NCI-H345 (cell line): ENCODE measurements around the gene SLC22A23.

Experiments
- DNase-seq: peaks from one replicate; lab custom pipeline; 2025; lab: John Stamatoyannopoulos, UW

The SLC22A23 gene

GRCh38 chr6:3240595-3240994 lies 216.3 kb downstream of the SLC22A23 start:
- DNase-seq = no peak

DNA sequence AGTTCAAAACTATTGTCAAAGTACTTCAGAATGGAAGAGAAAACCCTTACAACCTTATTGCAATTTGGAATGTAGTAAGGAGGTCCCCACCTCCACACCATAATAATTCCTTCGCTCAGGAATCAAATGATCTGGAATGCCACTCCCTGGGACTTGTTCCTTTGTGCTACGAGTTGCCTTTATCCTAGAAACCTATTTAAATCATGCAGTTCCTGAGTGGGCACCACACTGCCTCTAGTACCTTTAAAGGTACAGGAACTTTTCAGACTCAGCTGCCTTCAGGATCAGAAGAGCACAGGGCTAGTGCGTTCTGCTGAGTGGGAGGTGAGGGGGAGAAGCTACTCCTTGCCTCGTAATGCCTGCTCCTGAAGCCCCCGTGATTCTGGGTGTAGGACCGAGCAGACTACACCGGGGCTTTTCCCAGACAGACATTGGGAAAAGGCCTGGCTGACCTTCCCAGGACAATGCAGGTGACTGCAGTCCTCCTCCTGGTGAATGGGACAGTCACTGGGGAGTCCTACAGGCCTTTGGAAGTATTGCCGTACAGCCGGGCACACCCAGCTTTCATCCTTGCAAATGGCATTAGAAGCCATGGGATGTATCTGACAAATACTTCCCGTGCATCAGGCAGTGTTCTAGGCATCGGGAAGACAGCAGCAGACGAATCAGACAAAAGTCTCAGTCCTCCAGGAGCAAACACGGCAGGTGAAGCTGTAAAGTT lies 217.6 kb downstream of the SLC22A23 start:
- DNase-seq = no peak

- no peak for DNase-seq
These were observed 218.8 kb downstream of the SLC22A23 start for GRCh38 chr6:3237761-3238662.

- DNase-seq = no peak
These were observed 220.8 kb downstream of the SLC22A23 start for GRCh38 chr6:3236005-3236404.

- no peak for DNase-seq
These were observed 221.4 kb downstream of the SLC22A23 start for GRCh38 chr6:3235486-3235885.

DNA sequence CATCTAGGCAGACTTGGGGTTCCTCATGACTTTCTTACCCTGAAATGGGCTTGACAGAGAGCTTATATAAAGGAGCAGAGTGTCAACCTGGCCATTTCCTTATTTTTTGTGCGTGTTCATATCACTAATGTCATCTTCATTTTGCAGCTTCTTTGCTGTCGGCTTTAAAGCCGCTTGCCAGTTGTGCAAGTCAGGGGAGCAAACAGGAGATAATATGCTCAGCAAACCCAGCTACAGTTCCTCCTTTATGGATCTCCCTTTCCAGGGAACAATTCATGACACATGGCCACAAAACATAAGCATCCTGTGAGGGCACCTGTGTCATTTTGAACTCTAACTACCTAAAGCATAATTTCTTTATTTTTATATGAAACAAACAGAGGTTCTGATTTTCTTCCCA lies 222.9 kb downstream of the SLC22A23 start:
- no peak for DNase-seq

GRCh38 chr6:3233321-3233720 lies 223.5 kb downstream of the SLC22A23 start:
- no peak for DNase-seq

DNA sequence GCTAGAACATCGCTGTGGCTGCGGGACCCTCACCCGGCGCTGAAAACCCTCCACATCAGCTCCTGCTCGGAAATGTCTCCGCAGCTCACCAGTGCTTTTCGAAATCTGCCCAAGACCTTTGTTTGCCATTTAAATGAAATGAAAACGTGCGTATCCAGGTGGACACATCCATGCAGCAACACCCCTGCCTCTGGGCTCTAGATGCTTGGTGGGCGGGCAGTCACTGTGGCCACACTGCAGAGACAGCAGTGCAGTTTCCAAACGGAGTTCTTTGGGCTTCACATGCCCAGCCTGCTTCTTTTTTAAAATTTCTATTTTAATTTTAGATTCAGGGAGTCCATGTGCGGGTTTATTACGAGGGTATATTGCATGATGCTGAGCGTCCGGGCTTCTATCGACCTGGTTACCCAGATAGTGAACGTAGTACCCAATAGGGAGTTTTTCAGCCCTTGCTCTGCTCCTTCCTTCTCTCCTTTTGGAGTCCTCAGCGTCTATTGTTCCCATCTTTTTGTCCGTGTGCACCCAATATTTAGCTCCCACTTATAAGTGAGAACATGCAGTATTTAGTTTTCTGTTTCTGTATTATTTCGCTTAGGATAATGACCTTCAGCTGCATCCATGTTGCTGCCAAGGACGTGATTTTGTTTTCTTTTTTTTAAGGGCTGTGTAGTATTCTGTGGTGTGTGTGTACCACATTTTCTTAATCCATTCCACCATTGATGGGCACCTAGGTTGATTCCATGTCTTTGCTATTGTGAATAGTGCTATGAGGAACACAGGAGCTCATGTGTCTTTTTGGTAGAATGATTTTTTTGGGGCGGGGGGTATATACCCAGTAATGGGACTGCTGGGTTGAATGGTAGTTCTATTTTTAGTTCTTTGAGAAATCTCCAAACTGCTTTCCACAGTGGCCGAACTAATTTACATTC lies 224.6 kb downstream of the SLC22A23 start:
- peak; percentile 17 for DNase-seq

GRCh38 chr6:3231247-3232016 lies 225.4 kb downstream of the SLC22A23 start:
- peak; percentile 70 for DNase-seq

DNA sequence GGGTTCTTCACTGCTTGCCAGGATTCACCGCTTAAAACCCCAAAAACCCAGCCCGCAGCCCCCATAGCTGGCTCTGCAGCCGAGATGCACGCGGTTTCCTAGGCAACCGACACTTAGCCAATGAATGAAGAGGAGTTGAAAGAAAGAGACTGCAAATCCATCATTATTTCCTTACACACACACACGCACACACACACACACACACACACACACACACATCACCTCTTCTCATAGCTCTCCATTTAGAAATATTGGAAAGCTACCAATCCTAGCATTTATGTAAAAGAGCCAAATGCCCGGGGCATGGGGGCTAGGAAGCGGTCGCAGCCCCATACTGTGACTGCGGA lies 226.0 kb downstream of the SLC22A23 start:
- peak; percentile 66 for DNase-seq

GRCh38 chr6:3230256-3230882 lies 226.5 kb downstream of the SLC22A23 start:
- DNase-seq = no peak

DNA sequence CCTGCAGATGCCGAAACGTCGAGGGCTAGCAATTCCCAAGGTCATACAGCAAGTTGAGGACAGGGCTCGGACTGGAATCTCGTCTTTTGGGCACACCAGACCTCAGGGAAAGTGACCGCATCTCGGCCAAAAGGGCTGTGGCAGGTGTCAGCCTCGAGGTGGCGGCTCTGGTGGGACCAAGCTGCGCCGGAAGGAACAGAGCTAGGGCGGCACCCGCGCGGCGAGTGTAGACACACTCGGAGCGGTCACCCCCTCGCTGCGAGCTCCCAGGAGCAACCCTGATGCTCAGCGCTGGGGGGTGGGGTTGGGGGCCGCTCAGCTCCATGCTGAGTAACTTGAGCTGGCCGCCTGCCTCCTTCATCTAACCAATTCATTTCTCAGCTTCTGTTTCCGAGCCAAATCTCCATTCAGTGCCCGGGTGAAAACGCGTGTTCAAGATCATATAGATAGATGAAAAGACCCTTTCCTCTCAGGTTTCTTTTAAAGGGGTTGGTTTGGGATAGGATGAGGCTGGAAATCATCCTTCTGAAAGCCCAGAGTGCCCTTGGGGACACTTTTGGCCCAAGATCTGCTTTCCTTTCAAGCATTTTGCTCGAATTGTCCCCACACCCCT lies 227.2 kb downstream of the SLC22A23 start:
- DNase-seq = peak; percentile 46

DNA sequence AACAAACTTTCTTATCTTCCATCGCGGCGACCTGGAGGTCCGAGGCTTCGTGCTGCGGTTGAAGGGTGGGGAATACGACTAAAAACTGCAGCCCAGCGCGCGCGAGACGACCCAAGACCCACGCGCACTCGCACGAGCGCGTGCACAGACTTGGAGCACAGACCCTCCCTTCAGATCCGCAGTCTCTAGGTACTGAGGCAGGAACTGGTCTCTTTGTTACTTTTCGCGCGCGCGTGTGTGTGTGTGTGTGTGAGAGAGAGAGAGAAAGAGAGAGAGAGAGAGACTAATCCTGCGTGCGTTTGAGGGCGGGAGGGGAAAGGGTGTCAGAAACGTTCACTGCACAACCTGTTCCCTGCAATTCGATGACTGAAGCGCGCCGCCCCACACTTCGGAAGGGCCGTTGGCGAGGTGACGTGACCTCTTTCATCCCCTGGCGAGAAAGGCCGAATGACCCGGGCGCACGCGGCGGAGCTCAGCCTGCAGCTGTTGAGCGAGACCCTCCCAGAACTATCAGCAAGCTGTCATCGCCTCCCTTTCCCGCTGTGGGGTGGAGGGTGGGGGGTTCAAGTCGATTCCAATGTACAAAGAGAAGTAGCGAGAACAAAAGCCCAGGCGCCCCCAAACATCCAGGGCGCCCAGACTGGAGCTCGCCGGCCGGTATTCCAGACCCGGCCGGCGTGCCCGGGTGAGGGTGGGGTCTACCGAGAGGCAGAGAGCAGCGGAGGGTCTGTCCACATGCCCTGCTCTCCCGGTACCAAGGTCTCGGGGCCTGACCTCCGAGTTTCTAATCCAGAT lies 227.9 kb downstream of the SLC22A23 start:
- peak; percentile 54 for DNase-seq

GRCh38 chr6:3228046-3228671 lies 228.7 kb downstream of the SLC22A23 start:
- DNase-seq = peak; percentile 73

DNA sequence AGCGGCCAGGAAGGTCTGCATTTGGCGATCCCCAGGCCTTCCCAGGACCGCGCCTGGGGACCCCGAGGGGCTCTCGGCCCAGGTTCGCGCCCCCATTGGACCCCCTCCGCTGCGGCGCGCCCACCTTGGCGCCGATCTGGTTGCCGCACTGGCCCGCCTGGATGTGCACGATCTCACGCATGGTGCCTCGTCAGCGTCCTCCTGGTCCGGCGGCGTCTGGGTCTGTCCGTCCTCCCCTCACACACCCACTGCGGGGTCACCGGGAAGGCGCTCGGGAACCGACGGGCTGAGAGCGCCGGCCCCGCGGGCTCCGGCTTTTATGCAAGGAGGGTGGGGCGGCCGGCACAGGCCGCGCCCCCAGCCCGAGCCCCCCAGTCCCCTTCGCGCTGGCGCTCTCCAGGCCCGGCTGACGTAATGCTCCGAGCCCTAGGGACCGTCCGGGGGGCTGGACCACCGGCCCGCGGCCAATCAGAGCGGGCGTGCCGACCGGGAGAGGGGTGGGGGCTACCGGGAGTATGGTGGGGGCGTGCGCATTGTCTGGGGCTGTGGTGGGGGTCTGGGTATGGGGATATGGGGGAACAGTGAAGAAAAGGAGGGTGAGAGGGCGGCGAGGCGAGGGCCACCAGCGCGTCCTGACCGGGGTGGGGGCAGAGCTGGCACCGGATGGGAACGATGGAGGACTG lies 229.3 kb downstream of the SLC22A23 start, which contains the start of gene TUBB2B:
TUBB2B (minus strand) TSS at position 291 of the 683 bp plus-strand sequence; CDS start at position 181, 110 bp downstream.
- peak; percentile 80 for DNase-seq

- DNase-seq = peak; percentile 16
These were observed 230.1 kb downstream of the SLC22A23 start for GRCh38 chr6:3226481-3227362.

GRCh38 chr6:3226042-3226441 lies 230.8 kb downstream of the SLC22A23 start:
- DNase-seq = no peak
